Fibroblast of lung (primary cell): ENCODE data around the gene PRM1. TPM values are rescaled to one million over a fixed set of nuclear protein-coding genes. Genes with fewer than 3 reads are reported as not detected.

ENCODE experiments used
- DNase-seq, 2 donors: peaks; one replicate each; pipeline versions ENCODE4 v3.0.0 to v3.0.0-alpha.2; 2010; ENCODE audit warnings: low read depth in 2 of 2
- H2AFZ ChIP-seq: 2 replicates; pipeline ENCODE4 v1.5.1; 2012; ENCODE audit warnings: low read length, control low read depth, inconsistent platforms
- H3K27ac ChIP-seq: 2 replicates; pipeline ENCODE4 v1.5.1; 2011; ENCODE audit warnings: low read length, control low read depth; ENCODE audit not compliant: insufficient read depth
- H3K27me3 ChIP-seq: 2 replicates; pipeline ENCODE4 v1.5.1; 2011; ENCODE audit warnings: mild to moderate bottlenecking, low read length; ENCODE audit not compliant: control insufficient read depth, insufficient read depth
- H3K36me3 ChIP-seq: 2 replicates; pipeline ENCODE4 v1.5.1; 2011; ENCODE audit warnings: low read length; ENCODE audit not compliant: control insufficient read depth, insufficient read depth
- H3K4me1 ChIP-seq: 2 replicates; pipeline ENCODE4 v1.5.1; 2011; ENCODE audit warnings: low read length; ENCODE audit not compliant: control insufficient read depth, insufficient read depth; ENCODE audit errors: extremely low read depth
- H3K4me2 ChIP-seq: 2 replicates; pipeline ENCODE4 v1.5.1; 2011; ENCODE audit warnings: low read length, control low read depth; ENCODE audit not compliant: insufficient read depth; ENCODE audit errors: extremely low read depth
- H3K4me3 ChIP-seq, 4 experiments: fragments of 200-600 bp in 1 of 4; sonication (generic) in 1 of 4; replicated peaks in 1 of 4; 2 replicates each; pipeline ENCODE4 v1.5.1; 2011 to 2016; ENCODE audit warnings: low read length in 4 of 4, low read depth in 3 of 4, mild to moderate bottlenecking in 3 of 4, control low read depth in 2 of 4, inconsistent platforms in 1 of 4, mixed read lengths in 1 of 4; ENCODE audit not compliant: insufficient read depth in 1 of 4; ENCODE audit errors: control extremely low read depth in 1 of 4
- H3K79me2 ChIP-seq: 2 replicates; pipeline ENCODE4 v1.5.1; 2012; ENCODE audit warnings: mild to moderate bottlenecking, low read length, inconsistent platforms; ENCODE audit not compliant: control insufficient read depth, insufficient read depth
- H3K9ac ChIP-seq: 2 replicates; pipeline ENCODE4 v1.5.1; 2011; ENCODE audit warnings: mild to moderate bottlenecking, low read length, control low read depth; ENCODE audit not compliant: insufficient read depth
- H3K9me3 ChIP-seq: 2 replicates; pipeline ENCODE4 v1.5.1; 2012; ENCODE audit warnings: low read depth, low read length; ENCODE audit not compliant: control insufficient read depth, insufficient read depth
- H4K20me1 ChIP-seq: 2 replicates; pipeline ENCODE4 v1.5.1; 2011; ENCODE audit warnings: low read length; ENCODE audit not compliant: control insufficient read depth, insufficient read depth; ENCODE audit errors: extremely low read depth
- EZH2 ChIP-seq: IDR thresholded peaks from 2 replicates; pipeline ENCODE4 v1.5.1; 2012; ENCODE audit warnings: low read length, control low read depth, mild to moderate bottlenecking; ENCODE audit errors: missing control alignments
- polyA plus RNA-seq, 2 donors: library from polyadenylated mRNA; depleted of rRNA in 1 of 2; stranded (reverse) in 1 of 2; unstranded in 1 of 2; fragments of >200 nt; gene quantifications; 2 replicates each; pipeline ENCODE4 v1.2.1, GENCODE V29; 2011 to 2012; ENCODE audit warnings: missing spikeins in 1 of 2
- total RNA-seq: library from RNA; depleted of rRNA; stranded (reverse); fragments of >200 nt; gene quantifications from 2 replicates; pipeline ENCODE4 v1.2.1, GENCODE V29; 2014
- TF ChIP-seq, protein P1 (sequence below), 2 donors: IDR thresholded peaks in 1 of 2; conservative IDR thresholded peaks in 1 of 2; 1 replicate in 1 of 2; 2 replicates in 1 of 2; pipeline ENCODE4 v1.5.1; 2011 to 2012; ENCODE audit warnings: low read length in 2 of 2, control low read depth in 1 of 2, inconsistent platforms in 1 of 2, low read depth in 1 of 2, mild to moderate bottlenecking in 1 of 2

The PRM1 gene
- total and polyA plus RNA-seq, 2 donors (not counting 1 experiment from before 2014, with no cell fraction given): not detected

DNA sequence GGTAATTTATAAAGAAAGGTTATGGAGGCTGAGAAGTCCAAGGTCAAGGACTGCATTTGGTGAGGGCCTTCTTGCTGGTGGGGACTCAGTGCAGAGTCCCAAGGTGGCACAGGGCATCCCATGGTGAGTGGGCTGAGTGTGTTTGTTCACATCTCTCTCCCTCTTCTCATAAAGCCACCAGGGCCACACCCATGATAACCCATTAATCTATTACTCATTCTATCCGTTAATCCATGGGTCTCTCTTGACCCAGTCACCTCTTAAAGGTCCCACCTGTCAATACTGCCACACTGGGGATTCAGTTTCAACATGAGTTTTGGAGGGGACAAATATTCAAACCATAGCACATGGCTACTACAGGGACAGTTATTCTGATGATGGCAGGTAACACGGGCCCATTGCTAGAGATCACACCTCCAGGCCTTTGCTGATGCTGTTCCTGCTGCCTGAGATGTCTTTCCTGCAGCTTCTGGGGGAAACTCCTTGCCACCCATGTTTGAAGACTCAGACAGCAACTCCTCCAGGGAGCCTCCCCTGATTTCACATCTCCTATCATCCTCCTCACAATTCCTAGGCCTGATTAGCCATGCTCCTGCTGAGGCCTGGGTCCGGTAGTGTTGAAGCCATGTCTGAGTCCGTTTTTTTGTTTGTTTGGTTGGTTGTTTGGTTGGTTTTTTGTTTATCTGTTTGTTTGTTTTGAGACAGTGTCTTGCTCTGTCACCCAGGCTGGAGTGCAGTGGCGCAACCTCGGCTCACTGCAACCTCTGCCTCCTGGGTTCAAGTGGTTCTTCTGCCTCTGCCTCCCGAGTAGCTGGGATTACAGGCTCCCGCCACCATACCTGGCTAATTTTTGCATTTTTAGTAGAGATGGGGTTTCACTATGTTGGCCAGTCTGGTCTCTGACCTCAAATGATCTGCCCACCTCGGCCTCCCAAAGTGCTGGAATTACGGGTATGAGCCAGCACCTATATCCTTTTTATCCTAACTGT, 41.2 kb downstream of the PRM1 start:
- no peaks in the 10 kb centered on the region for H3K79me2 ChIP-seq
- H3K27me3 ChIP-seq: peaks cover 3% of the 10 kb centered on the region
- no peak overlapping the region for H3K27ac ChIP-seq
- DNase-seq: no peak
- H3K4me1 ChIP-seq: no peaks in the 10 kb centered on the region
- no peak for TF ChIP-seq EZH2
- no peak overlapping the region for H3K4me3 ChIP-seq
- no peak overlapping the region for H3K9ac ChIP-seq
- H3K9me3 ChIP-seq: no peaks in the 10 kb centered on the region
- H3K4me2 ChIP-seq: no peak overlapping the region
- no peaks in the 10 kb centered on the region for H3K36me3 ChIP-seq
- no peak overlapping the region for H2AFZ ChIP-seq
- no peaks in the 10 kb centered on the region for H4K20me1 ChIP-seq

DNA sequence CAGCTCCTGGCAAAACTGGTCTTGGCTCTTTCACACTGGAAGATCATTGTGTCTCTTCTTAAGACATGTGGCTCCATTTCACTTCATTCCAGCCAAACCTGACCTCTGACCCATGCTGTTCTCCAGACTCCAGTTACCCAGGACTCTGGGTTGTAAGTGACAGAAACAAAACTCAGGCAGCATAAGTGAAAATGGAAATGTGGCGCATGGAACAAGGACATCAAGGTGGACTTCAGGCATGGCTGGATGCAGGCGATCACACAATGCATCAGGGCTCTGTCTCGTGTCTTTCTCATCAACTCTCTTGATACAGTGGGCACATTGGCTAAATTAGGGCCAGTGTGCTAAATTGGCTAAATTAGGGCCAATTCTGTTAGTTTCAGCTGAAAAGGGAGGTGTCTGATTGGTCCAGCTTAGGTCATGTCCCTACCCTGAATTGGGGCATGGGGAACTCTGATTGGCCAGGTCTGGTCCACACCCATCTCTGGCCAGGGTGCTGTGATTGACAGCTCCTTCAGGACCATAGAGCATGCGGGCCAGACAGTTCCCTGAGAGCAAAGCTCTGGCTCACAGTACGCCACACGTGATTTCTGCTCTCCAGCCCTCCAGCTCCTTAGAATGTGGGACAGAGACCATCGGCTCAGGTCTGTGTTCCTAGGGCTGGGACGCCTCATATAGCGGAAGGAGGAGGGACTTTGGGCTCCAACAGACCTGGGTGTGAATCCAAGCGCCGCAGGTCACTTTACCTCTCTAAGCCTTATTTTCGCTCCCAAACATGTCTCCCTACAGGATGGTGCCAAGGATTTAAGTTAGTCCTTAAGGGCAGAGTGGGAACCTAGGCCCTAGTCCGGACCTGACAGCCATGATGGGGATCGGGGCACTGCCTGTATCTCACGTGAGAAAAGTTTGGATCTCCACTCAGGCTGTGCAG, 42.6 kb downstream of the PRM1 start:
- Histone ChIP-seq H3K79me2 (no peaks in the 10 kb centered on the region), H3K36me3 (no peaks in the 10 kb centered on the region), H3K4me3 (no peak overlapping the region), H3K9ac (no peak overlapping the region), H3K27me3 (peaks cover 3% of the 10 kb centered on the region), H3K9me3 (no peaks in the 10 kb centered on the region), H3K4me2 (no peak overlapping the region), H3K4me1 (no peaks in the 10 kb centered on the region), H4K20me1 (no peaks in the 10 kb centered on the region), H2AFZ (no peak overlapping the region), H3K27ac (no peak overlapping the region)
- DNase-seq: no peak
- no peak for TF ChIP-seq EZH2
- TF ChIP-seq, protein P1, sequence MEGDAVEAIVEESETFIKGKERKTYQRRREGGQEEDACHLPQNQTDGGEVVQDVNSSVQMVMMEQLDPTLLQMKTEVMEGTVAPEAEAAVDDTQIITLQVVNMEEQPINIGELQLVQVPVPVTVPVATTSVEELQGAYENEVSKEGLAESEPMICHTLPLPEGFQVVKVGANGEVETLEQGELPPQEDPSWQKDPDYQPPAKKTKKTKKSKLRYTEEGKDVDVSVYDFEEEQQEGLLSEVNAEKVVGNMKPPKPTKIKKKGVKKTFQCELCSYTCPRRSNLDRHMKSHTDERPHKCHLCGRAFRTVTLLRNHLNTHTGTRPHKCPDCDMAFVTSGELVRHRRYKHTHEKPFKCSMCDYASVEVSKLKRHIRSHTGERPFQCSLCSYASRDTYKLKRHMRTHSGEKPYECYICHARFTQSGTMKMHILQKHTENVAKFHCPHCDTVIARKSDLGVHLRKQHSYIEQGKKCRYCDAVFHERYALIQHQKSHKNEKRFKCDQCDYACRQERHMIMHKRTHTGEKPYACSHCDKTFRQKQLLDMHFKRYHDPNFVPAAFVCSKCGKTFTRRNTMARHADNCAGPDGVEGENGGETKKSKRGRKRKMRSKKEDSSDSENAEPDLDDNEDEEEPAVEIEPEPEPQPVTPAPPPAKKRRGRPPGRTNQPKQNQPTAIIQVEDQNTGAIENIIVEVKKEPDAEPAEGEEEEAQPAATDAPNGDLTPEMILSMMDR (conservative IDR thresholded peaks at IDR 0.05 in 1 of 2, IDR thresholded peaks at IDR 0.05 in 1 of 2; ENCODE audit: low read depth in 1 of 2, low read length in 2 of 2): no peak

DNA sequence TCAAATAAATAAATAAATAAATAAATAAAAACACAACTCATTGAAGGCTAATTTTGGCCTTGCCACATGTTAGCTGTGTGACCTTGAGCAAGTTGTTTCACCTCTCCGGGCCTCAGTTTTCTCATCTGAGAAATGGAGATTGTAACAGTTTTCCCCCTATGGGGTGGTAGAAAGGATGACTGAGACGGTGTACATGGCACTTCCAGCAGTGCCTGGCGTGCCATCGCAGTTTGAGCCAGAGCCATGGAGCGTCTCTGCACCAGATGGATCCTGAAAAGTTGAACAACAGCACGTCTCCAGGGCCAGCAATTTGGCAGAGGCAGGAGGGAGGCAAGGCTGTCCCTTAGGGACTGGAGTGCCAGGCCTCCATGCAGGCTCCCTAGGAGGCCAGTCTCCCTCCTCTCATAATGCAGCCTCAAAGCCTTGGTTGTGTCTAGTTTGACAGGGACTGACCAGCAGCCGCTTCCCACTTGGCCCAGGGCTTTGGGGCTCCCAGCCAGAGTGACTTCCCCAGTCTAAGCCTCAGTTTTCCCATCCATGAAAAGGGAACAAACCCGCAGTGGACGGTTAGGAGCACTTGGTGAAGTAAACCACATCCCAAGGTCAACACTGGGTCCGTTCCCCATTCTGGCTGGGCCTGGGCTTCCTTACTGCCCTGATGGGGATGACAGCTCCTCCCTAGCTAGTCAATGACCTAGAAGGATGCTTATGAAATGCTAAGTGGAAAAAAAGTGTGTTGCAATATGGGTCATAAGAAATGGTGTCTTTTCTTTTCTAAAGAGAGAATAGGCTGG, 44.5 kb downstream of the PRM1 start:
- H3K9me3 ChIP-seq: no peaks in the 10 kb centered on the region
- no peak overlapping the region for H3K27ac ChIP-seq
- no peak for TF ChIP-seq EZH2
- TF ChIP-seq, protein P1 (conservative IDR thresholded peaks at IDR 0.05 in 1 of 2, IDR thresholded peaks at IDR 0.05 in 1 of 2; ENCODE audit: low read depth in 1 of 2, low read length in 2 of 2): no peak
- no peaks in the 10 kb centered on the region for H3K4me1 ChIP-seq
- no peak overlapping the region for H3K4me3 ChIP-seq
- peak in 1 of 2 donors; percentile 33 for DNase-seq
- H4K20me1 ChIP-seq: no peaks in the 10 kb centered on the region
- no peak overlapping the region for H3K9ac ChIP-seq
- H3K79me2 ChIP-seq: no peaks in the 10 kb centered on the region
- no peaks in the 10 kb centered on the region for H3K36me3 ChIP-seq
- no peaks in the 10 kb centered on the region for H3K27me3 ChIP-seq
- no peak overlapping the region for H2AFZ ChIP-seq
- no peak overlapping the region for H3K4me2 ChIP-seq
